WTC11 (cell line): ENCODE results near the gene ZNF665. TPM values are rescaled to one million over a fixed set of nuclear protein-coding genes. Genes with fewer than 3 reads are reported as not detected.

Source experiments
- ATAC-seq: fragments of 200-7000 bp; cut with Tn5 transposase; 2 replicates; pipeline ENCODE4 v1.10.0; 2021; ENCODE audit warnings: mild to moderate bottlenecking, moderate library complexity
- CTCF ChIA-PET: fragments of 300-600 bp; sonication (Branson Sonifier 250); formaldehyde crosslinking; loops from one replicate; lab custom pipeline; 2021; ENCODE audit warnings: antibody characterized with exemption; lab: Charles Lee
- POLR2A ChIA-PET: fragments of 350-600 bp; sonication (Branson Sonifier 250); formaldehyde crosslinking; loops from one replicate; lab custom pipeline; 2021; ENCODE audit warnings: antibody characterized with exemption; lab: Charles Lee
- DNase-seq: peaks from one replicate; pipeline ENCODE4 v3.0.0; 2021; ENCODE audit warnings: low spot score
- H3K27ac Mint-ChIP-seq: 2 replicates; pipeline ENCODE4 v1.8.0; 2021; ENCODE audit warnings: mixed read lengths
- H3K27me3 Mint-ChIP-seq: 2 replicates; pipeline ENCODE4 v1.8.0; 2021; ENCODE audit warnings: low read depth, mild to moderate bottlenecking, moderate library complexity, mixed read lengths
- H3K36me3 Mint-ChIP-seq: 2 replicates; pipeline ENCODE4 v1.8.0; 2021; ENCODE audit warnings: mixed read lengths
- H3K4me1 Mint-ChIP-seq: 2 replicates; pipeline ENCODE4 v1.8.0; 2022; ENCODE audit warnings: mixed read lengths
- H3K4me3 Mint-ChIP-seq: 2 replicates; pipeline ENCODE4 v1.8.0; 2021; ENCODE audit warnings: mild to moderate bottlenecking, moderate library complexity, mixed read lengths
- H3K9me3 Mint-ChIP-seq: 2 replicates; pipeline ENCODE4 v1.8.0; 2021; ENCODE audit warnings: mixed read lengths
- ATF6 ChIP-seq: sonication (generic); formaldehyde crosslinking; IDR thresholded peaks from 2 replicates; pipeline ENCODE4 v1.8.1; 2023; ENCODE audit warnings: mild to moderate bottlenecking, missing genetic modification reagents
- E2F1 ChIP-seq: sonication (generic); formaldehyde crosslinking; IDR thresholded peaks from 2 replicates; pipeline ENCODE4 v1.8.0; 2022; ENCODE audit warnings: mild to moderate bottlenecking, missing genetic modification reagents
- ESRRA ChIP-seq: sonication (generic); formaldehyde crosslinking; IDR thresholded peaks from 2 replicates; pipeline ENCODE4 v1.8.1; 2022; ENCODE audit warnings: mild to moderate bottlenecking, missing genetic modification reagents, borderline replicate concordance
- FOXJ3 ChIP-seq: sonication (generic); formaldehyde crosslinking; IDR thresholded peaks from 2 replicates; pipeline ENCODE4 v1.9.0; 2021; ENCODE audit warnings: missing genetic modification reagents, mild to moderate bottlenecking, borderline replicate concordance
- HMGA2 ChIP-seq: fragments of 250-450 bp; sonication (Bioruptor Pico); IDR thresholded peaks from 2 replicates; pipeline ENCODE4 v1.4.0; 2021; ENCODE audit warnings: mild to moderate bottlenecking, moderate library complexity
- KAT7 ChIP-seq: sonication (generic); formaldehyde crosslinking; IDR thresholded peaks from 2 replicates; pipeline ENCODE4 v1.8.1; 2023; ENCODE audit warnings: missing genetic modification reagents, mild to moderate bottlenecking, borderline replicate concordance
- MAX ChIP-seq: sonication (generic); formaldehyde crosslinking; IDR thresholded peaks from 2 replicates; pipeline ENCODE4 v1.8.0; 2022; ENCODE audit warnings: mild to moderate bottlenecking, missing genetic modification reagents
- MYBL2 ChIP-seq: sonication (generic); formaldehyde crosslinking; IDR thresholded peaks from 2 replicates; pipeline ENCODE4 v1.8.1; 2023; ENCODE audit warnings: mild to moderate bottlenecking, moderate library complexity, missing genetic modification reagents
- NR3C1 ChIP-seq: sonication (generic); formaldehyde crosslinking; conservative IDR thresholded peaks from 2 replicates; pipeline ENCODE4 v1.8.1; 2023; ENCODE audit warnings: low read depth, mild to moderate bottlenecking, missing genetic modification reagents
- OVOL2 ChIP-seq: fragments of 250-450 bp; sonication (Bioruptor Pico); IDR thresholded peaks from 2 replicates; pipeline ENCODE4 v1.9.0; 2021; ENCODE audit warnings: mild to moderate bottlenecking, borderline replicate concordance
- SMAD3 ChIP-seq: sonication (generic); formaldehyde crosslinking; IDR thresholded peaks from 2 replicates; pipeline ENCODE4 v1.8.0; 2022; ENCODE audit warnings: missing genetic modification reagents, mild to moderate bottlenecking, borderline replicate concordance
- TP53 ChIP-seq: sonication (generic); formaldehyde crosslinking; IDR thresholded peaks from 2 replicates; pipeline ENCODE4 v1.8.1; 2023; ENCODE audit warnings: mild to moderate bottlenecking, missing genetic modification reagents
- USF1 ChIP-seq: sonication (generic); formaldehyde crosslinking; IDR thresholded peaks from 2 replicates; pipeline ENCODE4 v1.8.0; 2022; ENCODE audit warnings: mild to moderate bottlenecking, missing genetic modification reagents
- ZNF263 ChIP-seq: sonication (generic); formaldehyde crosslinking; IDR thresholded peaks from 2 replicates; pipeline ENCODE4 v1.8.1; 2022; ENCODE audit warnings: low read depth, mild to moderate bottlenecking, moderate library complexity, missing genetic modification reagents
- ZNF416 ChIP-seq: fragments of 250-450 bp; sonication (Bioruptor Pico); IDR thresholded peaks from 2 replicates; pipeline ENCODE4 v1.9.0; 2021; ENCODE audit warnings: mild to moderate bottlenecking, inconsistent platforms
- ZNF512 ChIP-seq: sonication (generic); formaldehyde crosslinking; IDR thresholded peaks from 2 replicates; pipeline ENCODE4 v1.8.1; 2022; ENCODE audit warnings: missing genetic modification reagents, borderline replicate concordance
- total RNA-seq: library from RNA; stranded (reverse); gene quantifications from 3 replicates; pipeline ENCODE4 v1.2.3, GENCODE V29; 2021

ZNF665 gene
- total RNA-seq, 1 experiment from 2014 or later, result 7.5 TPM

- Mint-ChIP-seq H3K4me3 (no peak overlapping the region), H3K36me3 (peaks cover 20% of the 10 kb centered on the region), H3K27me3 (peaks cover 18% of the 10 kb centered on the region), H3K4me1 (peaks cover 11% of the 10 kb centered on the region), H3K27ac (no peak overlapping the region), H3K9me3 (peaks cover 37% of the 10 kb centered on the region)
- ChIA-PET POLR2A (no interaction called here), CTCF (no interaction called here)
- no peak for TF ChIP-seq OVOL2
- no peak for ATAC-seq
- no peak for DNase-seq
Measured at GRCh38 chr19:53160350-53160749, 32.8 kb downstream of the ZNF665 start.

- H3K4me3 Mint-ChIP-seq, result peak overlapping the region; percentile 79
- H3K27me3 Mint-ChIP-seq, result peaks cover 4% of the 10 kb centered on the region
- ChIA-PET POLR2A (interaction anchor here (1.0 kb wide), 1 partner anchor 13 kb away, joined by 3 read pairs; no protein-coding TSS in a partner anchor), CTCF (interaction anchor here (0.8 to 3.2 kb wide), 4 partner anchors 47 to 567 kb away, joined by 3 to 23 read pairs (median 3); no protein-coding TSS in a partner anchor)
- DNase-seq (peak; percentile 52), ATAC-seq (peak; percentile 37)
- H3K9me3 Mint-ChIP-seq, result peaks cover 18% of the 10 kb centered on the region
- peaks cover 16% of the 10 kb centered on the region for H3K36me3 Mint-ChIP-seq
- no peak overlapping the region for H3K27ac Mint-ChIP-seq
- TF ChIP-seq MAX (peak; percentile 77), FOXJ3 (CRISPR knock-in tag) (no peak), USF1 (CRISPR knock-in tag) (peak; percentile 25; the same call in 1 of the 2 replicates), ZNF416 (no peak), MYBL2 (CRISPR knock-in tag) (0 out of 2 replicates have a peak, but pooled peaks have one; percentile 27)
- peaks cover 11% of the 10 kb centered on the region for H3K4me1 Mint-ChIP-seq
Measured at GRCh38 chr19:53158119-53158656, 35.0 kb downstream of the ZNF665 start.

GRCh38 chr19:53157626-53158025, 35.5 kb downstream of the ZNF665 start:
- H3K4me3 Mint-ChIP-seq, result peak overlapping the region; percentile 79
- TF ChIP-seq KAT7 (no peak), ZNF263 (CRISPR knock-in tag) (no peak), ZNF512 (CRISPR knock-in tag) (no peak), SMAD3 (CRISPR knock-in tag) (no peak), E2F1 (CRISPR knock-in tag) (no peak), TP53 (CRISPR knock-in tag) (no peak), ATF6 (CRISPR knock-in tag) (no peak), HMGA2 (CRISPR knock-in tag) (no peak), ESRRA (CRISPR knock-in tag) (no peak), NR3C1 (CRISPR knock-in tag) (no peak), USF1 (CRISPR knock-in tag) (no peak)
- ATAC-seq (peak; percentile 29), DNase-seq (peak; percentile 24)
- ChIA-PET POLR2A (no interaction called here), CTCF (interaction anchor here (1.0 to 3.2 kb wide), 3 partner anchors 66 to 567 kb away, joined by 3 to 23 read pairs (median 3); no protein-coding TSS in a partner anchor)
- peaks cover 4% of the 10 kb centered on the region; the same call in 1 of the 2 replicates for H3K27me3 Mint-ChIP-seq
- no peak overlapping the region for H3K27ac Mint-ChIP-seq
- peaks cover 11% of the 10 kb centered on the region for H3K4me1 Mint-ChIP-seq
- peaks cover 19% of the 10 kb centered on the region for H3K36me3 Mint-ChIP-seq
- H3K9me3 Mint-ChIP-seq, result peaks cover 15% of the 10 kb centered on the region
